Subcutaneous adipose tissue (tissue), 4 donors: ENCODE measurements around the gene CERS4. TPM values are rescaled to one million over a fixed set of nuclear protein-coding genes. Genes with fewer than 3 reads are reported as not detected.

ENCODE experiments used
- total RNA-seq, 4 donors: library from RNA; depleted of rRNA; stranded (reverse); fragments of >200 nt; gene quantifications; one replicate each; pipeline ENCODE4 v1.1.0, GENCODE V29; 2016
- TF ChIP-seq, protein P1 (sequence below): fragments of 450-650 bp; IDR thresholded peaks from one replicate; pipeline ENCODE4 v1.5.1; 2016; ENCODE audit warnings: low read depth, mild to moderate bottlenecking, control low read depth, antibody characterized with exemption, moderate library complexity

CERS4 gene
- total RNA-seq, 4 donors from 2014 or later, result 10.4 to 34.3 (median 30.8) TPM

DNA sequence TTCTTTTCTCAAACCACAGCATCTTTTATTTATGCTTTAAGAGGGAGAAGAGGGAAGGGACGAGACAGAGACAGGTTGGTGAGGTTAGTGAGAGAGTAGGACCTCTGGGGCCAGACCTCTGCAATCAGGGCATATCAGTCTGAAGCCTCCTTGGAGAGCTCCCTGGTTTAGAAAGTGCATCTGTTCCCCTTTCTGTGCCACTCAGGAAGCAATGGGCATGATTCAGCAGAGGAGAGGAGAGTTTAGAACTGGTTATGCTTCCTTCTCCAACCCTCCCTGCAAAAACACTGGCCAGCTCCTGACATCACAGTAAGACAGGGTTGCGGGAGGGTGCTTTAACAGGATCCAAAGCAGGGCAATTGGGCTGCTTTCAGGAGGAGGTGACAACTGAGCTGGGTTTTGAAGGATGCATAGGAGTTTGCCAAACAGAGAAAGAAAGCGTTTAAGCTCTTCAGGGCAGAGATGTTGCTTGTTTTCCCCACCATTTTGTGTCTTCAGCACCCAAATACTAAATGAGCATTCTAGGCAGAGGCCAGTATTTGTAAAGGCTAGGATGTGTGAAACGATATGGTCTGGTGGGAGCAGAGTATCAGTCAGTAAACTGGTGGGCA is 33.1 kb downstream of the CERS4 start:
- TF ChIP-seq, protein P1, sequence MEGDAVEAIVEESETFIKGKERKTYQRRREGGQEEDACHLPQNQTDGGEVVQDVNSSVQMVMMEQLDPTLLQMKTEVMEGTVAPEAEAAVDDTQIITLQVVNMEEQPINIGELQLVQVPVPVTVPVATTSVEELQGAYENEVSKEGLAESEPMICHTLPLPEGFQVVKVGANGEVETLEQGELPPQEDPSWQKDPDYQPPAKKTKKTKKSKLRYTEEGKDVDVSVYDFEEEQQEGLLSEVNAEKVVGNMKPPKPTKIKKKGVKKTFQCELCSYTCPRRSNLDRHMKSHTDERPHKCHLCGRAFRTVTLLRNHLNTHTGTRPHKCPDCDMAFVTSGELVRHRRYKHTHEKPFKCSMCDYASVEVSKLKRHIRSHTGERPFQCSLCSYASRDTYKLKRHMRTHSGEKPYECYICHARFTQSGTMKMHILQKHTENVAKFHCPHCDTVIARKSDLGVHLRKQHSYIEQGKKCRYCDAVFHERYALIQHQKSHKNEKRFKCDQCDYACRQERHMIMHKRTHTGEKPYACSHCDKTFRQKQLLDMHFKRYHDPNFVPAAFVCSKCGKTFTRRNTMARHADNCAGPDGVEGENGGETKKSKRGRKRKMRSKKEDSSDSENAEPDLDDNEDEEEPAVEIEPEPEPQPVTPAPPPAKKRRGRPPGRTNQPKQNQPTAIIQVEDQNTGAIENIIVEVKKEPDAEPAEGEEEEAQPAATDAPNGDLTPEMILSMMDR, result no peak

DNA sequence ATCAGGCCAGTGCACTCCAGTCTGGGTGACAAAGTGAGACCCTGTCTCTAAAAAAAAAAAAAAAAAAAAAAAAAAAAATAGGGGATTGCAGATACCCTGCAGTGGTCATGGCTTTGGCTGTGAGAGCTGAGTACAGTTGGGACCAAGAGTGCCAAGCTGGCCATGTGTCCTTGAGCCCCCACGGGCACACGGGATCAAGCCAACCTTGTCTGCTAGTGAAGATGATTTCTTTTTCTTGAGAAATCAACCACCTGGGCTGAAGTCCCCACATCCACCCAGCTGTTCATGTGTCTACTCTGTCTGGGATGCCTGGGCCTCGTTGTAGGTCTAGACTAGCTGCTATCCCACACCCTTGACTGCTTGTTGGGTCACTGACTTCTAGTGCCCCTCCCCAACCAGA is 34.0 kb downstream of the CERS4 start:
- TF ChIP-seq, protein P1, result no peak

DNA sequence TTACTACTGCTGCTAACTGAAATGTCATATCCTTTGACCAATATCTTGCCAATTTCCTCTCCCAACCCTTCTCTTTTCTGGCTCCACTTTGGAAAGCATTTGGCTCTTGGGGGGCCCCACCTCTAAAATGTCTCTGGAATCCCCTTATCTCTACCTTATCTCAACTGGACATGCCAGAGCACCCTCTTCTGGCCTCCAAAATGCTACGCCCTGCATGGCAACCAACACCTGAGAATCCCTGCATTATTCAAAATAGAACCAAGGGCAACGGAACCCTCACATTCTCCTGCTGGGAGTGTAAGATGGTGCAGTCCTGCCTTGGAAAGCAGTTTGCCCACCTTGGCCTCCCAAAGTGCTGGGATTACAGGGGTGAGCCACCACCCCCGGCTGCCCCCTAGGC is 35.3 kb downstream of the CERS4 start:
- TF ChIP-seq, protein P1, result no peak

DNA sequence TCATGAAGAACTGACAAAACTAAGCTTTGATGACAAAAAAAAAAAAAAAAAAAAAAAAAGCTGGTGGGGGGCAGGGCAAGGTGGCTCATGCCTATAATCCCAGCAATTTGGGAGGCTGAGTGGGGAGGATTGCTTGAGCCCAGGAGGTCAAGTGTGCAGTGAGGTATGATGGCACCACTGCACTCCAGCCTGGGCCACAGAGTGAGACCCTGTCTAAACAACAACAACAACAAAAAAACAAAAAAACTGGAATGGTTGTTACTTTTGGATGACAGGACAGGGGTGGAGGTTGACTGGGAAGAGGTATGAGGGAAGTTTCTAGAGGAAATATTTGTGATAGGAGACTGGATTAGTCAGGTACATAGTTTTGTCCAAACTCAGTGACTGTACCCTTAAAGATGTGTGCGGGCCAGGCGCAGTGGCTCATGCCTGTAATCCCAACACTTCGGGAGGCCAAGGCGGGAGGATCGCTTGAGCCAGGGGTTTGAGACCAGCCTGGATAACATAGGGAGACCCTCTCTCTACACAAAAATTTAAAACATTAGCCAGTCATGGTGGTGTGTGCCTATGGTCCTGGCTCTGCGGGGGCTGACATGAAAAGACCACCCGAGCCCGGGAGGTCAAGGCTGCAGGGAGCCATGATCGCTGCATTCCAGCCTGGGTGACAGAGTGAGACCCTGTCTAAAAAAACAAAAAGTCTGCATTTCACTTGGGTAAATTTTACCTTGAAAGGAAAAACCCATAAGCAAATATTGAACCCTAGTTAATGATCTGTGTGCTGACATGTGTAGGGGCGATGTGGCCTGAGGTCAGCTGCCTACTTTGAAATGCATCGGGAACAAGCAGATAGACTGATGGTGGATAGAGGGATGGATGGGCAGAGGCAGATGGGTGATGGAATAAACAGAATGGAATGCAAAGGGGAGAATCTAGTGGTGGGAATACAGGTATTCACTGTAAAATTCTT is 37.0 kb downstream of the CERS4 start:
- TF ChIP-seq, protein P1, result no peak

DNA sequence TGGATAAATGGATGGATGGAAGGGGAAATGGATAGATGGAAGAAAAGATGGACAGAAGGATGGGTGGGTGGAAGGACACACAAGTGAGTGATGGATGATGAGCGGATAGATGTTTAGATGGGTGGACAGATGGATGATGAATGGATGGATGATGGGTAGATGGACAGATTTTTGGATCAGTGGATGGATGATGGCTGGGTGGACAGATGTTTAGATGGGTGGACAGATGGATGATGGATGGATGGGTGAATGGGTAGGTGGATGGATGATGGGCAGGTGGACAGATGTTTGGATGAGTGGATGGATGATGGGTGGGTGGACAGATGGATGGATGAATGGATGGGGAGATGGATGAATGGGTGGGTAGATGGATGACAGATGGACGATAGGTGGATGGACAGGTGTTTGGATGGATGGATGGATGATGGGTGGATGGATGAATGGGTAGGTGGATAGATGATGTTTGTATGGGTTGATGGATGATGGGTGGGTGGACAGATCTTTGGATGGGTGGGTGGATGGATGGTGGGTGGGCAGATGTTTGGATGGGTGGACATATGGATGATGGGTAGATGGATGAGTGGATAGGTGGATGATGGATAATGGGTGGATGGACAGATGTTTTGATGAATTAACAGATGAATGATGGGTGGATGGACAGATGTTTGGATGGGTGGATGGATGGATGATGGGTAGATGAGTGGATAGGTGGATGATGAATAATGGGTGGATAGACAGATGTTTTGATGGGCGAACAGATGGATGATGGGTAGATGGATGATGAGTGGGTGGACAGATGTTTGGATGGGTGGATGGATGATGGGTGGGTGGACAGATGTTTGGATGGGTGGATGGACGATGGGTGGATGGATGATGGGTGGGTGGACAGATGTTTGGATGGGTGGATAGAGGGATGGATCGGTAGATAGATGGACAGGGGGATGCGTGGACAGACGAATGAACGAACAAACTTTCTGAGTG is 39.5 kb downstream of the CERS4 start:
- TF ChIP-seq, protein P1, result no peak

DNA sequence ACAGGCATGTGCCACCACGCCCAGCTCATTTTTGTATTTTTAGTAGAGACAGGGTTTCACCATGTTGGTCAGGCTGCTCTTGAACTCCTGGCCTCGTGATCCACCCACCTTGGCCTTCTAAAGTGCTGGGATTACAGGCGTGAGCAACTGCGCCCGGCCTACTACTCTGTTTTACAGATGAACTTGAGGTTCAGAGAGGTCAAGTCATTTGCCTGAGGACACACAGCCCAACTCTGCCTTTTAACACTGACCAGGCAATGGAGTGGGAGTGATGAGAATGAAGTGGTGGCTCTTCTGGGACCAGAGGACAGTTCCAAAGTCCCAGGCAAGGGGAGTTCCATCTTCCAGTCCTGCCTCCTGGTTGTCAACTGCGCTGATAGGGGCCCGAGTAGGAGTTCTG is 41.4 kb downstream of the CERS4 start:
- TF ChIP-seq, protein P1, result no peak
